MM.1S (cell line): ENCODE measurements around the gene AGAP1.

ENCODE experiments used
- DNase-seq: peaks from one replicate; pipeline ENCODE4 v3.0.0-alpha.2; 2015
- H2AFZ ChIP-seq: fragments of 300-600 bp; sonication (generic); 2 replicates; pipeline ENCODE4 v1.6.0; 2016; ENCODE audit warnings: antibody characterized with exemption, low read length
- H3F3A ChIP-seq: fragments of 300-600 bp; sonication (generic); 2 replicates; pipeline ENCODE4 v1.6.1; 2016; ENCODE audit warnings: mild to moderate bottlenecking, antibody characterized with exemption, low read length, moderate library complexity, mixed read lengths; ENCODE audit not compliant: insufficient read depth
- H3K27ac ChIP-seq: fragments of 300-600 bp; sonication (generic); 2 replicates; pipeline ENCODE4 v1.5.1; 2016; ENCODE audit warnings: mild to moderate bottlenecking, low read length
- H3K27me3 ChIP-seq: fragments of 300-600 bp; sonication (generic); replicated peaks from 2 replicates; pipeline ENCODE4 v1.6.0; 2016; ENCODE audit warnings: low read length; ENCODE audit not compliant: insufficient read depth
- H3K36me3 ChIP-seq: fragments of 300-600 bp; sonication (generic); replicated peaks from 2 replicates; pipeline ENCODE4 v1.6.1; 2016; ENCODE audit warnings: mild to moderate bottlenecking, low read length, mixed read lengths; ENCODE audit not compliant: insufficient read depth
- H3K4me1 ChIP-seq: fragments of 300-600 bp; sonication (generic); 2 replicates; pipeline ENCODE4 v1.6.1; 2016; ENCODE audit warnings: low read length, mixed read lengths
- H3K4me2 ChIP-seq: fragments of 300-600 bp; sonication (generic); 2 replicates; pipeline ENCODE4 v1.6.0; 2016; ENCODE audit warnings: low read depth, low read length
- H3K4me3 ChIP-seq: fragments of 300-600 bp; sonication (generic); 2 replicates; pipeline ENCODE4 v1.5.1; 2016; ENCODE audit warnings: low read length, mixed read lengths
- H3K79me2 ChIP-seq: fragments of 300-600 bp; sonication (generic); 2 replicates; pipeline ENCODE4 v1.6.1; 2016; ENCODE audit warnings: mixed run types, low read length, mixed read lengths
- H3K9ac ChIP-seq: fragments of 300-600 bp; sonication (generic); 2 replicates; pipeline ENCODE4 v1.6.1; 2016; ENCODE audit warnings: low read length, mixed read lengths
- H3K9me2 ChIP-seq: fragments of 300-600 bp; sonication (generic); replicated peaks from 2 replicates; pipeline ENCODE4 v1.6.1; 2016; ENCODE audit warnings: mild to moderate bottlenecking, low read length, mixed read lengths; ENCODE audit not compliant: insufficient read depth
- H3K9me3 ChIP-seq: fragments of 300-600 bp; sonication (generic); replicated peaks from 2 replicates; pipeline ENCODE4 v1.6.1; 2016; ENCODE audit warnings: mild to moderate bottlenecking, low read length, mixed read lengths; ENCODE audit not compliant: insufficient read depth
- H4K20me1 ChIP-seq: fragments of 300-600 bp; sonication (generic); 2 replicates; pipeline ENCODE4 v1.6.1; 2016; ENCODE audit warnings: mild to moderate bottlenecking, low read length, moderate library complexity, mixed read lengths; ENCODE audit not compliant: insufficient read depth
- EZH2 ChIP-seq: fragments of 300-600 bp; sonication (generic); optimal IDR thresholded peaks from 2 replicates; pipeline ENCODE3; 2017; ENCODE audit warnings: low read depth, mild to moderate bottlenecking, antibody characterized with exemption, low read length, mixed read lengths
- EZH2phosphoT487 ChIP-seq: fragments of 300-600 bp; sonication (generic); IDR thresholded peaks from 2 replicates; pipeline ENCODE4 v1.6.1; 2018; ENCODE audit warnings: antibody characterized with exemption, low read length
- TF ChIP-seq, protein P1 (sequence below): fragments of 300-600 bp; sonication (generic); IDR thresholded peaks from 2 replicates; pipeline ENCODE4 v1.5.1; 2016; ENCODE audit warnings: antibody characterized with exemption, low read length, mixed read lengths

AGAP1 gene

GRCh38 chr2:235715601-235716000 lies 221.8 kb downstream of the AGAP1 start:
- no peaks in the 10 kb centered on the region for H3K4me1 ChIP-seq
- H3K27ac ChIP-seq = no peak overlapping the region
- H4K20me1 ChIP-seq = no peaks in the 10 kb centered on the region
- H3K4me2 ChIP-seq = no peak overlapping the region
- H3K9ac ChIP-seq = no peak overlapping the region
- no peak overlapping the region for H3K4me3 ChIP-seq
- H3K27me3 ChIP-seq = no peaks in the 10 kb centered on the region
- TF ChIP-seq EZH2phosphoT487 = no peak
- TF ChIP-seq EZH2 = no peak
- TF ChIP-seq, protein P1, sequence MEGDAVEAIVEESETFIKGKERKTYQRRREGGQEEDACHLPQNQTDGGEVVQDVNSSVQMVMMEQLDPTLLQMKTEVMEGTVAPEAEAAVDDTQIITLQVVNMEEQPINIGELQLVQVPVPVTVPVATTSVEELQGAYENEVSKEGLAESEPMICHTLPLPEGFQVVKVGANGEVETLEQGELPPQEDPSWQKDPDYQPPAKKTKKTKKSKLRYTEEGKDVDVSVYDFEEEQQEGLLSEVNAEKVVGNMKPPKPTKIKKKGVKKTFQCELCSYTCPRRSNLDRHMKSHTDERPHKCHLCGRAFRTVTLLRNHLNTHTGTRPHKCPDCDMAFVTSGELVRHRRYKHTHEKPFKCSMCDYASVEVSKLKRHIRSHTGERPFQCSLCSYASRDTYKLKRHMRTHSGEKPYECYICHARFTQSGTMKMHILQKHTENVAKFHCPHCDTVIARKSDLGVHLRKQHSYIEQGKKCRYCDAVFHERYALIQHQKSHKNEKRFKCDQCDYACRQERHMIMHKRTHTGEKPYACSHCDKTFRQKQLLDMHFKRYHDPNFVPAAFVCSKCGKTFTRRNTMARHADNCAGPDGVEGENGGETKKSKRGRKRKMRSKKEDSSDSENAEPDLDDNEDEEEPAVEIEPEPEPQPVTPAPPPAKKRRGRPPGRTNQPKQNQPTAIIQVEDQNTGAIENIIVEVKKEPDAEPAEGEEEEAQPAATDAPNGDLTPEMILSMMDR = no peak
- H3K36me3 ChIP-seq = no peaks in the 10 kb centered on the region
- H3K9me2 ChIP-seq = no peaks in the 10 kb centered on the region
- H3F3A ChIP-seq = no peaks in the 10 kb centered on the region
- no peak for DNase-seq
- H3K79me2 ChIP-seq = peaks cover 8% of the 10 kb centered on the region
- H2AFZ ChIP-seq = no peak overlapping the region
- H3K9me3 ChIP-seq = no peaks in the 10 kb centered on the region

DNA sequence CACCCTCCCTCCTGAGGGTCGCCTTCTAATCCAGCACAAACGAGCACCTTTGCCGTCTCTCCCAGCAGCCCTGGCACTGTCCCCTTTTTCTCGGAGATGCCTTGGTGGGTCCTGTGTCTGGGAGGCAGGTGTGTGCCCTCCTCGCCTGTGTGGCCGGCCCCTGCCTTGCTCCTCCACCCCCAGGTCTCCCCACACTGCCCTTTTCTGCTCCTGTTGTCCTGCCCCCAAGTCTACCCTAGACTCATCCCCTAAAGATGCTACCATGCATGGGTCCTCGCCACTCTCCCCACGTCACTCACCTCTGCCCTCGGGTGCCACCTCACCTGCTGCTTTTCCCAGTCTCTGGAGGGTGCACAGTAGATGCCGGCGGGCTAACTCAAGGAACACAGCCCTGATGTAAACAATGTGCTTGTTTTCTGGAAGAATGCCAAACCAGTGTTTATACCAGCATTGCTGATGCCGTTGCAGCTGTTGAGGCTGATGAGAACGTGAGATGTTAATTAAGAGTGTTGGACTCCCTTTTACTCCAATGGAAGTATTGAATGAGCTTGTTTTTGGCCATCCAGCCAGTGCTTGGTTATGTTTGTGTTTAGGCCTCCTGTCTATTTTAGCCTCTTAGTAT lies 223.1 kb downstream of the AGAP1 start:
- TF ChIP-seq EZH2 = no peak
- no peak for TF ChIP-seq EZH2phosphoT487
- Histone ChIP-seq H3K4me3 (no peak overlapping the region), H3K9ac (no peak overlapping the region), H2AFZ (no peak overlapping the region), H3K27me3 (no peaks in the 10 kb centered on the region), H3K4me2 (no peak overlapping the region), H3K27ac (no peak overlapping the region), H3K36me3 (no peaks in the 10 kb centered on the region), H3K79me2 (peaks cover 8% of the 10 kb centered on the region), H3F3A (no peaks in the 10 kb centered on the region), H3K4me1 (no peaks in the 10 kb centered on the region), H4K20me1 (no peaks in the 10 kb centered on the region), H3K9me2 (no peaks in the 10 kb centered on the region), H3K9me3 (no peaks in the 10 kb centered on the region)
- DNase-seq = no peak

GRCh38 chr2:235719146-235719942 lies 225.5 kb downstream of the AGAP1 start:
- H3F3A ChIP-seq = no peaks in the 10 kb centered on the region
- no peaks in the 10 kb centered on the region for H3K4me1 ChIP-seq
- no peaks in the 10 kb centered on the region for H3K9me3 ChIP-seq
- no peak overlapping the region for H2AFZ ChIP-seq
- no peak overlapping the region for H3K27ac ChIP-seq
- H3K36me3 ChIP-seq = no peaks in the 10 kb centered on the region
- no peaks in the 10 kb centered on the region for H3K27me3 ChIP-seq
- H3K4me2 ChIP-seq = no peak overlapping the region
- TF ChIP-seq, protein P1 = no peak
- TF ChIP-seq EZH2phosphoT487 = no peak
- H3K4me3 ChIP-seq = no peak overlapping the region
- H3K9me2 ChIP-seq = no peaks in the 10 kb centered on the region
- no peaks in the 10 kb centered on the region for H4K20me1 ChIP-seq
- peaks cover 5% of the 10 kb centered on the region for H3K79me2 ChIP-seq
- no peak overlapping the region for H3K9ac ChIP-seq
- no peak for DNase-seq

- Histone ChIP-seq H3K36me3 (no peaks in the 10 kb centered on the region), H3K27me3 (no peaks in the 10 kb centered on the region), H3K9me2 (no peaks in the 10 kb centered on the region), H3K4me1 (no peaks in the 10 kb centered on the region), H3K9ac (no peak overlapping the region), H3K4me3 (no peak overlapping the region), H2AFZ (no peak overlapping the region), H4K20me1 (no peaks in the 10 kb centered on the region), H3K9me3 (no peaks in the 10 kb centered on the region), H3F3A (no peaks in the 10 kb centered on the region), H3K4me2 (no peak overlapping the region), H3K27ac (no peak overlapping the region), H3K79me2 (peaks cover 2% of the 10 kb centered on the region; the same call in 1 of the 2 replicates)
- DNase-seq = no peak
- TF ChIP-seq, protein P1 = no peak
- no peak for TF ChIP-seq EZH2phosphoT487
- no peak for TF ChIP-seq EZH2
Measured at GRCh38 chr2:235721625-235722024, 227.8 kb downstream of the AGAP1 start.
